SK-N-MC (cell line): ENCODE measurements around the gene PLA2G4E.

Experiments used
- DNase-seq: peaks from one replicate; pipeline ENCODE4 v3.0.0-alpha.2; 2011; ENCODE audit warnings: low read depth, low spot score
- H3K27ac ChIP-seq: fragments of 200-600 bp; sonication (generic); 2 replicates; pipeline ENCODE4 v1.5.1; 2016; ENCODE audit warnings: mixed run types
- H3K36me3 ChIP-seq: fragments of 200-600 bp; sonication (generic); 2 replicates; pipeline ENCODE4 v1.6.1; 2017; ENCODE audit warnings: antibody characterized with exemption, low read length, mixed read lengths; ENCODE audit not compliant: insufficient read depth
- H3K4me3 ChIP-seq: fragments of 200-600 bp; sonication (generic); 2 replicates; pipeline ENCODE4 v1.5.1; 2016
- H3K9ac ChIP-seq: fragments of 200-600 bp; sonication (generic); 2 replicates; pipeline ENCODE4 v1.8.0; 2017; ENCODE audit warnings: mixed run types, mixed read lengths; ENCODE audit not compliant: insufficient read length
- H3K9me3 ChIP-seq: fragments of 200-600 bp; sonication (generic); 2 replicates; pipeline ENCODE4 v1.6.1; 2017; ENCODE audit warnings: low read depth, mild to moderate bottlenecking, antibody characterized with exemption, low read length, moderate library complexity, mixed read lengths
- EZH2 ChIP-seq: fragments of 200-600 bp; sonication (generic); IDR thresholded peaks from one replicate; pipeline ENCODE4 v1.6.1; 2017; ENCODE audit warnings: antibody characterized with exemption
- FOXP2 ChIP-seq: optimal IDR thresholded peaks from 2 replicates; pipeline ENCODE3; 2011; ENCODE audit warnings: mild to moderate bottlenecking, moderate library complexity; ENCODE audit not compliant: insufficient read depth; ENCODE audit errors: extremely low read length, control extremely low read depth
- POLR2AphosphoS5 ChIP-seq: IDR thresholded peaks from 2 replicates; pipeline ENCODE4 v1.6.1; 2012; ENCODE audit warnings: mild to moderate bottlenecking, low read depth, low read length, borderline replicate concordance

Gene PLA2G4E

DNA sequence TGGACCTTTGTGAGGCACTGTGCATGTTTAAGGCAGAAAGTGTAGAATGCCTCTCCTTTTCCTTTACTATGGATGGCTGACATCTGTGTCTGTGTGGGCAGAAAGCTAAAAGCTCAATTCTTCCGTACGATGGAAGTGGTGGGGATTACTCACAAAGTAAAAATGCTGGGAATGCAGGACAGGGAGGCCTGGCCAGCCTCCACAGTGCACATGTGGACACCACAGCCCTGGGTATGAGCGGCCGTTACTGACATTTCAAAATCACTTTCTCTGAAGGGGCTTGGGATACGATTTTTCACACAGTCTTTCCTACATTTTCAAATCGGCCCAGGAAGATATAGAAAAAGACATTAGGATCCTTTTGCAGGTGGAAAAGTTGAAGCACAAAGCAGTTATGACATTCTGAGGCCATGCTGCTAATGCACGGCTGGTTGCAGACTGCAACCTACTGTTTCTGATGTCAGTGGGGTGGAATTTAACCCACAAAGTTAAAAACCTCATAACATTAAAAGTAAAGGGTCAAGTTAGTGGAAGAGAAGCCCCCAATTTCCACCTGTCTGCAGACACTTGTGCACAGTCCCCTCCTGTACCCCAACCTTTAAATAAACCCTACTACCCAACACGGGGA lies 76.4 kb downstream of the PLA2G4E start:
- Histone ChIP-seq H3K9ac (no peak overlapping the region), H3K9me3 (no peaks in the 10 kb centered on the region), H3K4me3 (no peak overlapping the region), H3K27ac (no peak overlapping the region), H3K36me3 (no peaks in the 10 kb centered on the region)
- DNase-seq = no peak
- TF ChIP-seq POLR2AphosphoS5 = no peak
- TF ChIP-seq EZH2 = no peak
- no peak for TF ChIP-seq FOXP2

DNA sequence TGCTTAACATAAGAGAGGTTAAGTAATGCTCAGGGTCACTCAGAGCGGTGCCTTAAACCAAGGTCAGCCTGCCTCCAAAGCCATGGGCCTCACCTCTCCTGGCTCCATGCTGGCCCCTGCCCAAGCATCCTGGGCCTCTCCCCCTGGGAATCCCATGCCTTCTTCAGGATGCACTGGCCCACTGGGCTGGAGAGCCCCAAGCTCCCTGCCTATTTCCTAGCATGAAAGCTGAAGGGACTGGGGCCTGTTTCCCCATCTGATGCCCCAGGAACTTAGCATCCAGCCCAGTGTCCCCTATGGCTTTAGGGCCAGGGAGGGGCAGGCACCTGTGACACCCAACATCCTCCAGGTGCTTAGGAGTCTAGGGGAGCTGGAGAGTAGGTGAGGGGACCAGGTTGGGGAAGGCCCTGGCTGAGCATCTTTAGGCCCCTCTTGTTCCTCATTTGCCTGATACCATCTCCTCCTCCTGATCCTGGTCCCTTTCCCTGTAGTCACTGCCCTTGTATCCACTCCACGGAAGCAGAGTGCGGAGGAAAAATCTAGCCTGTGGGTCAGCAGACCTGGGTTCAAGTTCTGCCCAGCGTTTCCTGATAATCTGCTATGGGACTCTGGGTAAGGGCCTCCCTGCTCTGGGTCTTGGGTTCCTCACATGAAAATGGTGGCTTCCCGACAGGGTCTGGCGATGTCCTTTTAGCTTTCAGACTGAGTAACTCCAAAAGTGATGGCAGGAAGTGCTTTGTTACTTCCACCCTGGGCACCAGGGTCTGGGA lies 77.1 kb downstream of the PLA2G4E start:
- Histone ChIP-seq H3K36me3 (no peaks in the 10 kb centered on the region), H3K27ac (no peak overlapping the region), H3K9me3 (no peaks in the 10 kb centered on the region), H3K9ac (no peak overlapping the region), H3K4me3 (no peak overlapping the region)
- no peak for DNase-seq
- TF ChIP-seq POLR2AphosphoS5 = no peak
- no peak for TF ChIP-seq EZH2

DNA sequence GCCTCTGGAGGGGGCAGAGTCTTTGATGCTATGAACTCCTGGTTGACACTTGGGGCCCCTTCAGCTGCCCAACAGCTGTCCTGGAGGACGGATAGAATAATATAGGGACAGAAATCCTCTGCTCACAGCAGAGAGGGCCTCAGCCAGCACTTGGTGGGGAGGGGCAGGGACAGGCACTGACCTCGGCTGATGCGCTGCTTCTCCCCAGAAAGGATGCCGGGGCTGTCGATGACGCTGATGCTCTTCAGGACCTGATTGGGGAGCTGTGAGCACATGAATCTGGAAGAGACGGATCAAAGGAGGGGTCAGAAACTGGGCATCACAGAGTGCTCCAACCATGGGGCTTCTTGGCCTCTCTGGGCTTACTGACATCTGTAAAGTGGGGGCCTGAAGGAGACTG lies 78.0 kb downstream of the PLA2G4E start:
- TF ChIP-seq FOXP2 (no peak), POLR2AphosphoS5 (no peak), EZH2 (no peak)
- H3K27ac ChIP-seq = no peak overlapping the region
- no peaks in the 10 kb centered on the region for H3K36me3 ChIP-seq
- H3K9me3 ChIP-seq = no peaks in the 10 kb centered on the region
- no peak overlapping the region for H3K4me3 ChIP-seq
- H3K9ac ChIP-seq = no peak overlapping the region
- no peak for DNase-seq

DNA sequence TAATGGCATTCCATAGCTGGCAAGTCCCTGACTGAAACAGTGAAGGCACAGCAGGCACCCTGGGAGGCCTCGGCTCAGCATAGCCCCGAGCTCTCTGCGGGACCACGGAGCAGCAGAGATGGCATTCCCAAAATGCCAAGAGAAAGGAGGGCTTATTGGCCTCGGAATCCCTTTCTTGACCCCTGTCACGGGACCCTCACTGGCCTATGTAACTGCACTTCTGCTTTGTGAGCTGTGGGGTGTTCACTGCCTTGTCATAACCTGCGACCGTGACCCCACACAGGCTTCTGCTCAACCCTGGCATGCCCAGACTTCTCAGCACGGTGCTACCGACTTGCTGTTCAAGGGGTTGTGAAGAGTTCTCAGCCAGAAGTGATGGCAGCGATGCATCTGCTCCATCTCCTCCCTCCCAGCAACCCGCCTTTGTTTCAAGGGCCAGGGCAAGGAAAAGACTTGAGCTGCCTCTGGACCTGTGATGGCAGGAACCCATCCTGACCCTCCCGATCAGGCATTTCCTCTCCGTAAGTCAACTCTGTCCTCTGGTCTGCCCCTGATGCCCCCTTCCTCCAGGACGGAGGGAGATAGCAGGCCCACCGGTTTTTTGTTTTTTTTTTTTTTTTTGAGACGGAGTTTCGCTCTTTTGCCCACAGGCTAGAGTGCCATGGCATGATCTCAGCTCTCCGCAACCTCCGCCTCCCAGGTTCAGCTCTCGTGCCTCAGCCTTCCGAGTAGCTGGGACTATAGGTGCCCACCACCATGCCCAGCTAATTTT lies 79.0 kb downstream of the PLA2G4E start:
- H3K4me3 ChIP-seq = no peak overlapping the region

DNA sequence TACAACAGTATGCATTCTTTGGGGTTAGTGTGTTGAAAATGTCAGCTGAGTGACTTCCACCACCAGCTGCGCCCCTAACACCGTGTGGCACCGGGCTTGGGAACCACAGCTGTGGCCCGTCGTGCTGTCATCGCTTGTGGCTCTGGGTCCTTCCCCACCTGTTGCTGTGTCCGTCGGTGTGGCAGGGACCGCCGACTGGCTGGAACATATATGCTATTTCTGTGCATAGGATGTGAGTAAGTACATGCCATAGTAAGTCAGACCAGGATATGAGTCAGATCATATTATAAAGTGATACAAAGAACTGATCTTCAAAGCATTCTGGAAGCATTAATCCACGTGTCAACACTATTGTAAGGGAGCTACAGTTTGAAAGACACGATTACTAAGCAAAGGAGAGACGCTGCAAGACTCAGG lies 80.4 kb downstream of the PLA2G4E start:
- H3K9me3 ChIP-seq = no peaks in the 10 kb centered on the region
- no peak overlapping the region for H3K4me3 ChIP-seq
- no peak overlapping the region for H3K27ac ChIP-seq
- DNase-seq = no peak
- H3K36me3 ChIP-seq = no peaks in the 10 kb centered on the region
- no peak overlapping the region for H3K9ac ChIP-seq
- TF ChIP-seq POLR2AphosphoS5 (no peak), FOXP2 (no peak), EZH2 (no peak)

More for the DNA sequence above, 79.0 kb downstream of the PLA2G4E start:
- Histone ChIP-seq H3K36me3 (no peaks in the 10 kb centered on the region), H3K9me3 (no peaks in the 10 kb centered on the region), H3K27ac (no peak overlapping the region), H3K9ac (no peak overlapping the region)
- DNase-seq = no peak
- no peak for TF ChIP-seq FOXP2

GRCh38 chr15:41939986-41940385 lies 80.9 kb downstream of the PLA2G4E start:
- Histone ChIP-seq H3K9me3 (no peaks in the 10 kb centered on the region), H3K27ac (no peak overlapping the region), H3K4me3 (no peak overlapping the region), H3K9ac (no peak overlapping the region), H3K36me3 (no peaks in the 10 kb centered on the region)
- DNase-seq = no peak
- TF ChIP-seq POLR2AphosphoS5 (no peak), FOXP2 (no peak), EZH2 (no peak)

DNA sequence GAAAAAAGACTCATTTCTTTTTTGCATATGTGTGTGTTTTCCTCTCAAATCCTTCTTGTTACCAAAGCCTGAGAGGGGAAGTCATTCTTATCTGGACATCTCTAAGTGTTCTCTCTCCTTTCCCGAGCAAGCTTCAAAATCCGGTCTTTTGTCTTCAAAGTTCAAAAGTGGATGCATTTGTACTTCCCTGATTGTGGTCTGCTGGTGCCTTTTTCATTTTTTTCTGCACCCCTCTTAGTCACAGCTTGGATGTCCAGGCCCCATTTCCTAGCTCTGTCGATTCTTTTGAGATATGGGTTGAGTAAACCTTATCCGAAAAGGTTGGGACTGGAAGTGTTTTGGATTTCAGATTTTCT lies 83.3 kb downstream of the PLA2G4E start:
- H3K27ac ChIP-seq = no peak overlapping the region
- H3K4me3 ChIP-seq = no peak overlapping the region
- no peaks in the 10 kb centered on the region for H3K36me3 ChIP-seq
- TF ChIP-seq POLR2AphosphoS5 (no peak), FOXP2 (no peak), EZH2 (no peak)
- no peak overlapping the region for H3K9ac ChIP-seq
- no peaks in the 10 kb centered on the region for H3K9me3 ChIP-seq
- DNase-seq = no peak

- Histone ChIP-seq H3K27ac (no peak overlapping the region), H3K36me3 (no peaks in the 10 kb centered on the region), H3K9ac (no peak overlapping the region), H3K9me3 (no peaks in the 10 kb centered on the region), H3K4me3 (no peak overlapping the region)
- TF ChIP-seq POLR2AphosphoS5 (no peak), FOXP2 (no peak), EZH2 (no peak)
- DNase-seq = no peak
Observed at GRCh38 chr15:41936649-41937567, 83.9 kb downstream of the PLA2G4E start.
